ENCODE results near the gene CNTN5. TPM values are rescaled to one million over a fixed set of nuclear protein-coding genes. Genes with fewer than 3 reads are reported as not detected.

CNTN5 gene
- total and polyA plus RNA-seq, 2 experiments from 2014 or later: 9.6 to 10.6 TPM

- H3K9me2 ChIP-seq (replicated peaks; ENCODE audit: insufficient read depth): no peaks in the 10 kb centered on the region
- H3K9me3 ChIP-seq (ENCODE audit: low read depth): no peaks in the 10 kb centered on the region
- WGBS (ENCODE audit: low lambda C conversion rate, missing lambda C conversion rate): 45% methylated on average over 2 of the region's 2 CpGs
- no peak overlapping the region for H3K4me2 ChIP-seq
- H2AFZ ChIP-seq: no peak overlapping the region
- H3K4me1 ChIP-seq (ENCODE audit: insufficient read depth): no peaks in the 10 kb centered on the region
- DNase-seq (ENCODE audit: low spot score): no peak
- no peaks in the 10 kb centered on the region for H3K79me2 ChIP-seq
- H3K27ac ChIP-seq: no peak overlapping the region
- no peaks in the 10 kb centered on the region for H3K36me3 ChIP-seq (replicated peaks; ENCODE audit: insufficient read depth, low read depth)
- TF ChIP-seq CTCF (IDR thresholded peaks at IDR 0.05; ENCODE audit: poor library complexity) (no peak), EZH2phosphoT487 (IDR thresholded peaks at IDR 0.05; ENCODE audit: low read depth, severe bottlenecking, unreplicated experiment) (no peak), EZH2 (IDR thresholded peaks at IDR 0.05; ENCODE audit: borderline replicate concordance) (no peak)
- no peaks in the 10 kb centered on the region for H3K27me3 ChIP-seq
- H3K4me3 ChIP-seq: no peak overlapping the region
- no peaks in the 10 kb centered on the region for H4K20me1 ChIP-seq (ENCODE audit: insufficient read depth, poor library complexity, severe bottlenecking)
Measured at GRCh38 chr11:99425596-99425995, 404.8 kb downstream of the CNTN5 start.

GRCh38 chr11:99432677-99433076 is 411.9 kb downstream of the CNTN5 start:
- H3K9me2 ChIP-seq (replicated peaks; ENCODE audit: insufficient read depth): no peaks in the 10 kb centered on the region
- 91% methylated on average over 3 of the region's 3 CpGs for WGBS (ENCODE audit: low lambda C conversion rate, missing lambda C conversion rate)

GRCh38 chr11:99443276-99443675 is 422.5 kb downstream of the CNTN5 start:
- no peaks in the 10 kb centered on the region for H3K9me3 ChIP-seq (ENCODE audit: low read depth)
- TF ChIP-seq EZH2 (IDR thresholded peaks at IDR 0.05; ENCODE audit: borderline replicate concordance) (no peak), EZH2phosphoT487 (IDR thresholded peaks at IDR 0.05; ENCODE audit: low read depth, severe bottlenecking, unreplicated experiment) (no peak), CTCF (IDR thresholded peaks at IDR 0.05; ENCODE audit: poor library complexity) (no peak)
- no peak overlapping the region for H3K4me3 ChIP-seq
- no peaks in the 10 kb centered on the region for H3K9me2 ChIP-seq (replicated peaks; ENCODE audit: insufficient read depth)
- no peaks in the 10 kb centered on the region for H3K27me3 ChIP-seq
- no peaks in the 10 kb centered on the region for H3K79me2 ChIP-seq
- no peak overlapping the region for H3K27ac ChIP-seq
- WGBS (ENCODE audit: low lambda C conversion rate, missing lambda C conversion rate): 84% methylated on average over 3 of the region's 3 CpGs
- no peaks in the 10 kb centered on the region for H3K4me1 ChIP-seq (ENCODE audit: insufficient read depth)
- no peaks in the 10 kb centered on the region for H4K20me1 ChIP-seq (ENCODE audit: insufficient read depth, poor library complexity, severe bottlenecking)
- H3K36me3 ChIP-seq (replicated peaks; ENCODE audit: insufficient read depth, low read depth): no peaks in the 10 kb centered on the region
- no peak for DNase-seq (ENCODE audit: low spot score)
- H3K4me2 ChIP-seq: no peak overlapping the region
- no peak overlapping the region for H2AFZ ChIP-seq

More at GRCh38 chr11:99432677-99433076, 411.9 kb downstream of the CNTN5 start:
- Histone ChIP-seq H3K27me3 (no peaks in the 10 kb centered on the region), H3K4me2 (no peak overlapping the region), H3K9me3 (ENCODE audit: low read depth) (no peaks in the 10 kb centered on the region), H2AFZ (no peak overlapping the region), H3K4me1 (ENCODE audit: insufficient read depth) (no peaks in the 10 kb centered on the region), H4K20me1 (ENCODE audit: insufficient read depth, poor library complexity, severe bottlenecking) (no peaks in the 10 kb centered on the region), H3K36me3 (replicated peaks; ENCODE audit: insufficient read depth, low read depth) (no peaks in the 10 kb centered on the region), H3K27ac (no peak overlapping the region), H3K79me2 (no peaks in the 10 kb centered on the region), H3K4me3 (no peak overlapping the region)
- no peak for TF ChIP-seq CTCF (IDR thresholded peaks at IDR 0.05; ENCODE audit: poor library complexity)
- no peak for TF ChIP-seq EZH2phosphoT487 (IDR thresholded peaks at IDR 0.05; ENCODE audit: low read depth, severe bottlenecking, unreplicated experiment)
- TF ChIP-seq EZH2 (IDR thresholded peaks at IDR 0.05; ENCODE audit: borderline replicate concordance): no peak
- no peak for DNase-seq (ENCODE audit: low spot score)

- H3K9me2 ChIP-seq (replicated peaks; ENCODE audit: insufficient read depth): no peaks in the 10 kb centered on the region
- WGBS (ENCODE audit: low lambda C conversion rate, missing lambda C conversion rate): 81% methylated on average over 1 of the region's 1 CpG
- TF ChIP-seq EZH2phosphoT487 (IDR thresholded peaks at IDR 0.05; ENCODE audit: low read depth, severe bottlenecking, unreplicated experiment): no peak
- no peak for TF ChIP-seq EZH2 (IDR thresholded peaks at IDR 0.05; ENCODE audit: borderline replicate concordance)
- no peak for TF ChIP-seq CTCF (IDR thresholded peaks at IDR 0.05; ENCODE audit: poor library complexity)
- H3K27me3 ChIP-seq: no peaks in the 10 kb centered on the region
- no peaks in the 10 kb centered on the region for H3K4me1 ChIP-seq (ENCODE audit: insufficient read depth)
- no peaks in the 10 kb centered on the region for H3K36me3 ChIP-seq (replicated peaks; ENCODE audit: insufficient read depth, low read depth)
- H2AFZ ChIP-seq: no peak overlapping the region
- no peaks in the 10 kb centered on the region for H3K9me3 ChIP-seq (ENCODE audit: low read depth)
- H3K79me2 ChIP-seq: no peaks in the 10 kb centered on the region
- no peak overlapping the region for H3K4me2 ChIP-seq
- no peak overlapping the region for H3K27ac ChIP-seq
- no peaks in the 10 kb centered on the region for H4K20me1 ChIP-seq (ENCODE audit: insufficient read depth, poor library complexity, severe bottlenecking)
- no peak for DNase-seq (ENCODE audit: low spot score)
- H3K4me3 ChIP-seq: no peak overlapping the region
Measured at GRCh38 chr11:99446400-99446799, 425.7 kb downstream of the CNTN5 start.

Measured in hepatocyte (in vitro differentiated cells).